MCF 10A (cell line): ENCODE data around the gene CDH12. TPM values are rescaled to one million over a fixed set of nuclear protein-coding genes. Genes with fewer than 3 reads are reported as not detected.

ENCODE experiments used
- BruUV-seq: library from RNA; stranded (reverse); fragments of 400-500 nt; replicated peaks from 2 replicates; lab custom pipeline; 2021; lab: Mats Ljungman, UMichigan
- CTCF ChIA-PET: fragments of 300-600 bp; sonication (Branson Sonifier 250); formaldehyde crosslinking; extraction: SDS; loops from one replicate; lab custom pipeline; 2021; ENCODE audit warnings: antibody characterized with exemption, inconsistent platforms; lab: Yijun Ruan, JAX
- POLR2A ChIA-PET: fragments of 300-600, 350-650 bp; sonication (Branson Sonifier 250); formaldehyde crosslinking; extraction: SDS; loops from one replicate; lab custom pipeline; 2020; ENCODE audit warnings: antibody characterized with exemption, inconsistent platforms; lab: Yijun Ruan, JAX
- DNase-seq: peaks from one replicate; pipeline ENCODE4 v3.0.0-alpha.2; 2018; ENCODE audit not compliant: unreplicated experiment
- H3K27ac Mint-ChIP-seq: one replicate; pipeline ENCODE4 v1.8.0; 2022; ENCODE audit warnings: mild to moderate bottlenecking, low read depth, mixed read lengths; ENCODE audit not compliant: unreplicated experiment
- H3K27me3 Mint-ChIP-seq: one replicate; pipeline ENCODE4 v1.8.0; 2022; ENCODE audit warnings: mixed read lengths; ENCODE audit not compliant: insufficient read depth, unreplicated experiment
- H3K36me3 Mint-ChIP-seq: one replicate; pipeline ENCODE4 v1.8.0; 2022; ENCODE audit warnings: mild to moderate bottlenecking, moderate library complexity, mixed read lengths; ENCODE audit not compliant: insufficient read depth, unreplicated experiment
- H3K4me1 Mint-ChIP-seq: one replicate; pipeline ENCODE4 v1.8.0; 2022; ENCODE audit warnings: mixed read lengths; ENCODE audit not compliant: insufficient read depth, unreplicated experiment
- H3K4me3 Mint-ChIP-seq: one replicate; pipeline ENCODE4 v1.8.0; 2022; ENCODE audit warnings: mild to moderate bottlenecking, moderate library complexity, mixed read lengths; ENCODE audit not compliant: unreplicated experiment
- H3K9me3 Mint-ChIP-seq: one replicate; pipeline ENCODE4 v1.8.0; 2022; ENCODE audit warnings: mixed read lengths; ENCODE audit not compliant: unreplicated experiment
- CTCF ChIP-seq: fragments of 200-600 bp; IDR thresholded peaks from one replicate; pipeline ENCODE4 v1.8.0; 2022; ENCODE audit warnings: antibody characterized with exemption, mild to moderate bottlenecking; ENCODE audit not compliant: unreplicated experiment
- intact Hi-C: fragments of 100-400 bp; cut with micrococcal nuclease; formaldehyde crosslinking; loops from 2 replicates; pipeline ENCODE4 v1.14.1; 2022
- total RNA-seq: library from RNA; stranded (reverse); gene quantifications from 2 replicates; pipeline ENCODE4 v1.2.3, GENCODE V29; 2022

Gene CDH12
- total RNA-seq, 1 experiment from 2014 or later, result not detected

GRCh38 chr5:22460189-22460588 is 393.0 kb downstream of the CDH12 start:
- CTCF ChIA-PET, result no interaction called here
- Mint-ChIP-seq H3K27ac (no peak overlapping the region), H3K36me3 (no peaks in the 10 kb centered on the region), H3K27me3 (no peaks in the 10 kb centered on the region), H3K4me1 (peaks cover 3% of the 10 kb centered on the region), H3K9me3 (peaks cover 9% of the 10 kb centered on the region), H3K4me3 (no peak overlapping the region)
- no peak for DNase-seq
- POLR2A ChIA-PET, result no interaction called here
- no TSS peak for BruUV-seq
- intact Hi-C loops, result no loop called here
- no peak for TF ChIP-seq CTCF

- BruUV-seq, result no TSS peak
- no peak for DNase-seq
- Mint-ChIP-seq H3K4me1 (no peaks in the 10 kb centered on the region), H3K9me3 (no peaks in the 10 kb centered on the region), H3K27me3 (no peaks in the 10 kb centered on the region), H3K4me3 (no peak overlapping the region), H3K36me3 (no peaks in the 10 kb centered on the region), H3K27ac (no peak overlapping the region)
- intact Hi-C loops, result no loop called here
- ChIA-PET CTCF (interaction anchor here (0.6 kb wide), 1 partner anchor 10 kb away, joined by 4 read pairs; no protein-coding TSS in a partner anchor), POLR2A (no interaction called here)
- no peak for TF ChIP-seq CTCF
Observed at GRCh38 chr5:22432905-22433304, 420.2 kb downstream of the CDH12 start.

GRCh38 chr5:22431840-22432239 is 421.3 kb downstream of the CDH12 start:
- Mint-ChIP-seq H3K36me3 (no peaks in the 10 kb centered on the region), H3K4me1 (no peaks in the 10 kb centered on the region), H3K9me3 (peaks cover 4% of the 10 kb centered on the region), H3K27ac (no peak overlapping the region), H3K4me3 (no peak overlapping the region), H3K27me3 (no peaks in the 10 kb centered on the region)
- BruUV-seq, result no TSS peak
- ChIA-PET POLR2A (no interaction called here), CTCF (no interaction called here)
- TF ChIP-seq CTCF, result no peak
- intact Hi-C loops, result no loop called here
- peak; percentile 35 for DNase-seq

- TF ChIP-seq CTCF, result no peak
- ChIA-PET CTCF (interaction anchor here (1.0 kb wide), 1 partner anchor 11 kb away, joined by 5 read pairs; no protein-coding TSS in a partner anchor), POLR2A (no interaction called here)
- no peak for DNase-seq
- no peak overlapping the region for H3K27ac Mint-ChIP-seq
- H3K4me1 Mint-ChIP-seq, result no peaks in the 10 kb centered on the region
- intact Hi-C loops, result no loop called here
- no peak overlapping the region for H3K4me3 Mint-ChIP-seq
- BruUV-seq, result no TSS peak
- no peaks in the 10 kb centered on the region for H3K36me3 Mint-ChIP-seq
- peaks cover 8% of the 10 kb centered on the region for H3K9me3 Mint-ChIP-seq
- H3K27me3 Mint-ChIP-seq, result no peaks in the 10 kb centered on the region
Observed at GRCh38 chr5:22431406-22431805, 421.7 kb downstream of the CDH12 start.
